Measurements from ENCODE around the gene NT5DC2. TPM values are rescaled to one million over a fixed set of nuclear protein-coding genes. Genes with fewer than 3 reads are reported as not detected.

The NT5DC2 gene
- total RNA-seq, 2 donors from 2014 or later: 288 to 341 TPM

- Histone ChIP-seq H3K9me3 (ENCODE audit: control insufficient read depth, low read length) (no peaks in the 10 kb centered on the region), H3K9ac (ENCODE audit: extremely low read depth, low read length, poor library complexity, severe bottlenecking) (no peak overlapping the region), H3K27ac (ENCODE audit: low read depth, low read length) (no peak overlapping the region), H3K4me1 (ENCODE audit: control insufficient read depth, insufficient read depth, low read length) (no peaks in the 10 kb centered on the region), H3K36me3 (ENCODE audit: control insufficient read depth, insufficient read depth, low read length) (peaks cover 57% of the 10 kb centered on the region), H3K4me3 (ENCODE audit: low read length) (no peak overlapping the region), H3K27me3 (ENCODE audit: control insufficient read depth, insufficient read depth, low read length, poor library complexity, severe bottlenecking) (no peaks in the 10 kb centered on the region)
- TF ChIP-seq, protein P1, sequence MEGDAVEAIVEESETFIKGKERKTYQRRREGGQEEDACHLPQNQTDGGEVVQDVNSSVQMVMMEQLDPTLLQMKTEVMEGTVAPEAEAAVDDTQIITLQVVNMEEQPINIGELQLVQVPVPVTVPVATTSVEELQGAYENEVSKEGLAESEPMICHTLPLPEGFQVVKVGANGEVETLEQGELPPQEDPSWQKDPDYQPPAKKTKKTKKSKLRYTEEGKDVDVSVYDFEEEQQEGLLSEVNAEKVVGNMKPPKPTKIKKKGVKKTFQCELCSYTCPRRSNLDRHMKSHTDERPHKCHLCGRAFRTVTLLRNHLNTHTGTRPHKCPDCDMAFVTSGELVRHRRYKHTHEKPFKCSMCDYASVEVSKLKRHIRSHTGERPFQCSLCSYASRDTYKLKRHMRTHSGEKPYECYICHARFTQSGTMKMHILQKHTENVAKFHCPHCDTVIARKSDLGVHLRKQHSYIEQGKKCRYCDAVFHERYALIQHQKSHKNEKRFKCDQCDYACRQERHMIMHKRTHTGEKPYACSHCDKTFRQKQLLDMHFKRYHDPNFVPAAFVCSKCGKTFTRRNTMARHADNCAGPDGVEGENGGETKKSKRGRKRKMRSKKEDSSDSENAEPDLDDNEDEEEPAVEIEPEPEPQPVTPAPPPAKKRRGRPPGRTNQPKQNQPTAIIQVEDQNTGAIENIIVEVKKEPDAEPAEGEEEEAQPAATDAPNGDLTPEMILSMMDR (conservative IDR thresholded peaks at IDR 0.05): no peak
- H3K27me3 Mint-ChIP-seq (ENCODE audit: insufficient read depth): no peaks in the 10 kb centered on the region
- H3K36me3 Mint-ChIP-seq (ENCODE audit: low read depth): peaks cover 42% of the 10 kb centered on the region
- H3K27ac Mint-ChIP-seq: peak overlapping the region; percentile 23
- H3K4me1 Mint-ChIP-seq: no peaks in the 10 kb centered on the region
- WGBS, 2 experiments (ENCODE audit: insufficient coverage in 1 of 2, insufficient read length in 1 of 2): 89 to 96% methylated on average over 3 to 4 of the region's 4 CpGs
- no peaks in the 10 kb centered on the region for H3K9me3 Mint-ChIP-seq
- no peak for DNase-seq
- H3K4me3 Mint-ChIP-seq: no peak overlapping the region
These were observed 36.4 kb upstream of the NT5DC2 start for GRCh38 chr3:52570076-52570475.

DNA sequence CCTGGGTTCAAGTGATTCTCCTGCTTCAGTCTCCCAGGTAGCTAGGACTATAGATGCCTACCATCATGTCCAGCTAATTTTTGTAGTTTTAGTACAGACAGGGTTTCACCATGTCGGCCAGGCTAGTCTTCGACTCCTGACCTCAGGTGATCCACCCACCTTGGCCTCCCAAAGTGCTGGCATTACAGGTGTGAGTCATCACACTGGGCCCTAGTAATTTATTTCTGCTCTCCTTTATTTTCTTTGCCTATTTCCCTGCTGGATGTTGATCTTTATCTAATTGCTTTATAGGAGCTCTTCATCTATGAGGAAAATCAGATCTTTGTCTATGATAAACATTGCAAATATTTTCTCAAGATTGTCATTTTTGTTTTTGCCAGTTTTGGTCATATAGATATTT, 34.4 kb upstream of the NT5DC2 start:
- TF ChIP-seq, protein P1 (conservative IDR thresholded peaks at IDR 0.05): no peak
- peaks cover 49% of the 10 kb centered on the region for H3K36me3 ChIP-seq (ENCODE audit: control insufficient read depth, insufficient read depth, low read length)
- H3K27ac ChIP-seq (ENCODE audit: low read depth, low read length): no peak overlapping the region
- peaks cover 32% of the 10 kb centered on the region for H3K36me3 Mint-ChIP-seq (ENCODE audit: low read depth)
- H3K4me1 Mint-ChIP-seq: no peaks in the 10 kb centered on the region
- no peaks in the 10 kb centered on the region for H3K4me1 ChIP-seq (ENCODE audit: control insufficient read depth, insufficient read depth, low read length)
- H3K27me3 ChIP-seq (ENCODE audit: control insufficient read depth, insufficient read depth, low read length, poor library complexity, severe bottlenecking): no peaks in the 10 kb centered on the region
- no peaks in the 10 kb centered on the region for H3K9me3 ChIP-seq (ENCODE audit: control insufficient read depth, low read length)
- H3K9me3 Mint-ChIP-seq: no peaks in the 10 kb centered on the region
- 96% methylated on average over 2 of the region's 2 CpGs for WGBS, 2 experiments (ENCODE audit: insufficient coverage in 1 of 2, insufficient read length in 1 of 2)
- H3K27ac Mint-ChIP-seq: no peak overlapping the region
- H3K9ac ChIP-seq (ENCODE audit: extremely low read depth, low read length, poor library complexity, severe bottlenecking): no peak overlapping the region
- no peak for DNase-seq
- no peak overlapping the region for H3K4me3 ChIP-seq (ENCODE audit: low read length)
- no peaks in the 10 kb centered on the region for H3K27me3 Mint-ChIP-seq (ENCODE audit: insufficient read depth)
- no peak overlapping the region for H3K4me3 Mint-ChIP-seq

- H3K36me3 Mint-ChIP-seq (ENCODE audit: low read depth): peaks cover 46% of the 10 kb centered on the region
- H3K4me3 Mint-ChIP-seq: no peak overlapping the region
- no peak overlapping the region for H3K27ac Mint-ChIP-seq
- H3K4me3 ChIP-seq (ENCODE audit: low read length): no peak overlapping the region
- no peaks in the 10 kb centered on the region for H3K9me3 ChIP-seq (ENCODE audit: control insufficient read depth, low read length)
- 95 to 100% methylated on average over 1 to 2 of the region's 2 CpGs for WGBS, 2 experiments (ENCODE audit: insufficient coverage in 1 of 2, insufficient read length in 1 of 2)
- no peak overlapping the region for H3K27ac ChIP-seq (ENCODE audit: low read depth, low read length)
- TF ChIP-seq, protein P1 (conservative IDR thresholded peaks at IDR 0.05): no peak
- no peaks in the 10 kb centered on the region for H3K4me1 ChIP-seq (ENCODE audit: control insufficient read depth, insufficient read depth, low read length)
- no peak overlapping the region for H3K9ac ChIP-seq (ENCODE audit: extremely low read depth, low read length, poor library complexity, severe bottlenecking)
- no peaks in the 10 kb centered on the region for H3K27me3 ChIP-seq (ENCODE audit: control insufficient read depth, insufficient read depth, low read length, poor library complexity, severe bottlenecking)
- DNase-seq: no peak
- H3K36me3 ChIP-seq (ENCODE audit: control insufficient read depth, insufficient read depth, low read length): peaks cover 71% of the 10 kb centered on the region
- no peaks in the 10 kb centered on the region for H3K9me3 Mint-ChIP-seq
- H3K4me1 Mint-ChIP-seq: no peaks in the 10 kb centered on the region
- H3K27me3 Mint-ChIP-seq (ENCODE audit: insufficient read depth): no peaks in the 10 kb centered on the region
These were observed 30.3 kb upstream of the NT5DC2 start for GRCh38 chr3:52563984-52564383.

Measured in endodermal cell (in vitro differentiated cells).